KMS-11 (cell line): ENCODE results near the gene DCST2.

Experiments used
- H2AFZ ChIP-seq: fragments of 200-600 bp; sonication (generic); 2 replicates; pipeline ENCODE4 v1.6.1; 2016; ENCODE audit warnings: antibody characterized with exemption, mixed run types, low read depth
- H3K27ac ChIP-seq: fragments of 200-600 bp; sonication (generic); 2 replicates; pipeline ENCODE4 v1.6.1; 2016; ENCODE audit warnings: mild to moderate bottlenecking, mixed run types
- H3K27me3 ChIP-seq: fragments of 200-600 bp; sonication (generic); 2 replicates; pipeline ENCODE4 v1.6.1; 2017; ENCODE audit warnings: mild to moderate bottlenecking, low read depth, mixed run types, moderate library complexity; ENCODE audit not compliant: insufficient read depth
- H3K36me3 ChIP-seq: fragments of 200-600 bp; sonication (generic); 2 replicates; pipeline ENCODE4 v1.6.1; 2017; ENCODE audit warnings: mild to moderate bottlenecking, mixed run types; ENCODE audit not compliant: insufficient read depth
- H3K4me1 ChIP-seq: fragments of 200-600 bp; sonication (generic); 2 replicates; pipeline ENCODE4 v1.6.1; 2016; ENCODE audit warnings: mild to moderate bottlenecking, low read depth, mixed run types; ENCODE audit not compliant: poor library complexity, severe bottlenecking
- H3K4me2 ChIP-seq: fragments of 200-600 bp; sonication (generic); 2 replicates; pipeline ENCODE4 v1.7.0; 2016; ENCODE audit warnings: mild to moderate bottlenecking, mixed run types
- H3K4me3 ChIP-seq: fragments of 200-600 bp; sonication (generic); IDR thresholded peaks from 2 replicates; pipeline ENCODE4 v1.6.1; 2017; ENCODE audit warnings: low read depth, low read length, mixed read lengths; ENCODE audit not compliant: insufficient read depth
- H3K79me2 ChIP-seq: fragments of 200-600 bp; sonication (generic); 2 replicates; pipeline ENCODE4 v1.6.1; 2016; ENCODE audit warnings: low read depth, mixed run types; ENCODE audit not compliant: insufficient read depth
- H3K9ac ChIP-seq: fragments of 200-600 bp; sonication (generic); 2 replicates; pipeline ENCODE4 v1.6.1; 2016; ENCODE audit warnings: mild to moderate bottlenecking, mixed run types
- H4K20me1 ChIP-seq: fragments of 200-600 bp; sonication (generic); 2 replicates; pipeline ENCODE4 v1.6.1; 2016; ENCODE audit warnings: mild to moderate bottlenecking, mixed run types; ENCODE audit not compliant: insufficient read depth
- TF ChIP-seq, protein P1 (sequence below): fragments of 200-600 bp; sonication (generic); conservative IDR thresholded peaks from 2 replicates; pipeline ENCODE4 v1.6.1; 2017; ENCODE audit warnings: low read depth, mild to moderate bottlenecking, antibody characterized with exemption, low read length, moderate library complexity, mixed read lengths

Gene DCST2

DNA sequence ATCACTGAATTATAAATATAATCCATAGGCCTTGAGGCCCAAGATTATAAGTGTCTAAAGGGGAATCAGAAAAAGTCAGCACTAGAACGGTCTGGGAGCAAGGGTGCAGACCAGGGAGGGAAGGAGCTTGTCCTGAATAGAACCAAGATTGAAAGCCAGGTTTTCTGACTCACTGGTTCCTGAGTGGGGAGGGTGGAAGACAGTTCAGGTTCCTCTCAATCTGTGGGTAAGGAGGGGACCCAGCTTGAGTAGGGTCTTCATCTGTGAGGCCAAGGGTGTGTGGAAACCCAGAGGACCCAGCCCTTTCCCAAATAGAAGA is 39.4 kb downstream of the DCST2 start:
- Histone ChIP-seq H3K27ac (peak overlapping the region; percentile 4; the same call in 1 of the 2 replicates), H3K9ac (no peak overlapping the region), H3K4me3 (no peak overlapping the region), H3K36me3 (peaks cover 6% of the 10 kb centered on the region; the same call in 1 of the 2 replicates), H2AFZ (no peak overlapping the region), H3K4me1 (peaks cover 61% of the 10 kb centered on the region), H3K4me2 (no peak overlapping the region), H4K20me1 (no peaks in the 10 kb centered on the region), H3K79me2 (no peaks in the 10 kb centered on the region), H3K27me3 (no peaks in the 10 kb centered on the region)
- TF ChIP-seq, protein P1, sequence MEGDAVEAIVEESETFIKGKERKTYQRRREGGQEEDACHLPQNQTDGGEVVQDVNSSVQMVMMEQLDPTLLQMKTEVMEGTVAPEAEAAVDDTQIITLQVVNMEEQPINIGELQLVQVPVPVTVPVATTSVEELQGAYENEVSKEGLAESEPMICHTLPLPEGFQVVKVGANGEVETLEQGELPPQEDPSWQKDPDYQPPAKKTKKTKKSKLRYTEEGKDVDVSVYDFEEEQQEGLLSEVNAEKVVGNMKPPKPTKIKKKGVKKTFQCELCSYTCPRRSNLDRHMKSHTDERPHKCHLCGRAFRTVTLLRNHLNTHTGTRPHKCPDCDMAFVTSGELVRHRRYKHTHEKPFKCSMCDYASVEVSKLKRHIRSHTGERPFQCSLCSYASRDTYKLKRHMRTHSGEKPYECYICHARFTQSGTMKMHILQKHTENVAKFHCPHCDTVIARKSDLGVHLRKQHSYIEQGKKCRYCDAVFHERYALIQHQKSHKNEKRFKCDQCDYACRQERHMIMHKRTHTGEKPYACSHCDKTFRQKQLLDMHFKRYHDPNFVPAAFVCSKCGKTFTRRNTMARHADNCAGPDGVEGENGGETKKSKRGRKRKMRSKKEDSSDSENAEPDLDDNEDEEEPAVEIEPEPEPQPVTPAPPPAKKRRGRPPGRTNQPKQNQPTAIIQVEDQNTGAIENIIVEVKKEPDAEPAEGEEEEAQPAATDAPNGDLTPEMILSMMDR = no peak

DNA sequence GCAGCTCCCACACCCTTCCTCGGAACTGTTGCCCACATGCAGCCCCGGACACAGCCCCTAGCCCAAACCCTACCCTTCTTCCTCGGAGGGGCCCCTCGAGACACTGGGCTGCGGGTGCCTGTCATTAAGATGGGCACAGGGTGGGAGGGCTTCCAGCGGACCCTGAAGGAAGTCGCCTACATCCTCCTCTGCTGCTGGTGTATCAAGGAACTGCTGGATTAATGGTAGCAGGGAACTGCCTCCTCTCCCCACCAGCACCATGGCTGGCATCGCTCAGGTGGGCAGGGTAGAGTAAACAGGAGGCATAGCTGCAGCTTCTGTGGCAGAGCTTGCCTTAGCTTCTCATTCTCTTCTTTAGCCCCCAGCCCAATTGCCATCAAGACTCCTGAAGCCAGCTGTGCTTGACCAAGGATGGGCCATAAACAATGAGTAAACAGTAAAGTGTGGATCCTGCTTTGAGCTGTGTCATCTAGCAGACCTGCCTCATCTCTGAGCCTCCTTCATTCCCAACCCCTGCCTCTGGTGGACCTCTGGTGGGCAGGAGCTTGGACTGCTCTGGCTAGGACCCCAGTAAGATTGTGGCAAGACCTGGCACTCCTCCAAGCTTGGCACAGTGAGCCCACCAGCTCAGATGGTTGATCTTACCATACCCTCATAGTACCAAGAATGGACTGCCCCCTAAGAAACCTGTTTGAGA is 39.9 kb downstream of the DCST2 start, which contains the start of gene LENEP:
Gene LENEP (plus strand): TSS at position 15 of the 697 bp plus-strand sequence. CDS start 22 bp downstream, at position 37.
- Histone ChIP-seq H3K4me1 (peaks cover 57% of the 10 kb centered on the region), H2AFZ (no peak within 1 kb of the TSS), H3K4me3 (no peak within 1 kb of the TSS), H3K4me2 (no peak within 1 kb of the TSS), H3K36me3 (peaks cover 6% of the 10 kb centered on the region; the same call in 1 of the 2 replicates), H3K79me2 (0 out of 2 replicates have a peak, but pooled peaks cover 2% of the 10 kb centered on the region), H3K9ac (no peak within 1 kb of the TSS), H3K27ac (peak within 1 kb of the TSS; percentile 4; the same call in 1 of the 2 replicates), H4K20me1 (no peaks in the 10 kb centered on the region), H3K27me3 (no peaks in the 10 kb centered on the region)
- TF ChIP-seq, protein P1 = no peak

DNA sequence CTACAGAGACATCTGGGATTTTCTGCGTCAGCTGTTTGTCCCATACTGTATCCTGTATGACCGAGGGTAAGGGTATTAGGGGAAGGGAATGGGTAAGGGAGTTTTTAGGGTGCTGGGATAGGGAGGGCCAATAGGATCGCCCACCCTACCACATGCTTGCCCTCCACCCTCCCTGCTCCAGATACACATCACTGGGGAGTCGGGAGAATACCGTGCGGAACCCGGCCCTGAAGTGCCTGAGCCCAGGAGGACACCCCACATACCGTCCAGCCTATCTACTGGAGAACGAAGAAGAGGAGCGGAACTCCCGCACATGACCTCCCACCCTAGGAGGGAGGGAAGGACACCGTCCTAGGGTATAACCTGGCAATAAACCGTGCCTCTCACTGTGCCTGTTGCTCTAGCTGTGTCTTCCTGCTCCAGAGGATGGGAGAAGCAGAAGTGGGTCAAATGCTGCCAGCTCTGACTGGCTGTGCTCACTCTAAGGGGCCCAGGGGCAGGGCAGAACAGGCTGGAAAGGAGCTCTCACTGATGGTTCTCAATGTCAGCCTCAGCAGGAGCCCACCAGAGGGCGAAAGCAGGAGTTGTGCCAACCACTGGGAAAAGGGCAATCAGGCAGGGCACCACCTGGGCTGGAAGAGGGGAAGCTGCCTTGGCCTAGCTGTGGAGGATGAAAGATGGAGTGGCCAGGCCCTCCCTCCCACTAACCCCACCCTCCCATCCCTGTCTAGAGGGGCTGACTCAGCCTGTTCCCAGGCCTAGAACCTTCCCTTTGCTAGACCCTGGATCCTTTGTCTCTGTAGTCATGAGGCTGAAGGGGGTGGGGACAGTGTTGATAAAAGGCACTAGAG is 40.6 kb downstream of the DCST2 start:
- no peak overlapping the region for H2AFZ ChIP-seq
- H4K20me1 ChIP-seq = no peaks in the 10 kb centered on the region
- TF ChIP-seq, protein P1 = 0 out of 2 replicates have a peak, but pooled peaks have one; percentile 14

DNA sequence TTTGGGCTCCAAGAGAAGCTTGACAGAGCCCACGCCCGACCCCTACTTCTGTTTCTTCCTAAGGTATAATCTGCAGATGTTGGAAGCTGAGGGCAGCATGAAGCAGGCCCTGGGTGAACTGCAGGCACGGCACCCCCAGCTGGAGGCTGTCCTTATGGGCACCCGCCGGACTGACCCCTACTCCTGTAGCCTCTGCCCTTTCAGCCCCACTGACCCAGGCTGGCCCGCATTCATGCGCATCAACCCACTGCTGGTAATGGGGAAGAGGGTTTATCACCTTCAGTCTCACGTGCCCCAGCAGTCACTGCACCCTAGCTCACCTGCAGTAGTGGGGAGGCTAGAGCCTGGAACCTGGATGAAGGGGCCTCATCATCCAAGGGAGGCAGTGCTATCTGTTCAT is 43.3 kb downstream of the DCST2 start:
- Histone ChIP-seq H3K79me2 (peaks cover 36% of the 10 kb centered on the region; the same call in 1 of the 2 replicates), H3K4me3 (no peak overlapping the region), H3K9ac (no peak overlapping the region), H4K20me1 (no peaks in the 10 kb centered on the region), H3K27ac (no peak overlapping the region), H2AFZ (no peak overlapping the region), H3K36me3 (peaks cover 17% of the 10 kb centered on the region; the same call in 1 of the 2 replicates), H3K27me3 (no peaks in the 10 kb centered on the region), H3K4me2 (no peak overlapping the region), H3K4me1 (peaks cover 32% of the 10 kb centered on the region)
- TF ChIP-seq, protein P1 = no peak

More for the DNA sequence above, 40.6 kb downstream of the DCST2 start:
- H3K4me2 ChIP-seq = no peak overlapping the region
- peaks cover 13% of the 10 kb centered on the region; the same call in 1 of the 2 replicates for H3K36me3 ChIP-seq
- no peak overlapping the region for H3K4me3 ChIP-seq
- H3K27ac ChIP-seq = no peak overlapping the region; the same call in 1 of the 2 replicates
- H3K27me3 ChIP-seq = no peaks in the 10 kb centered on the region
- no peak overlapping the region for H3K9ac ChIP-seq
- peaks cover 51% of the 10 kb centered on the region for H3K4me1 ChIP-seq
- peaks cover 10% of the 10 kb centered on the region; the same call in 1 of the 2 replicates for H3K79me2 ChIP-seq
